A673 (cell line): ENCODE measurements around the gene ACKR2. TPM values are rescaled to one million over a fixed set of nuclear protein-coding genes. Genes with fewer than 3 reads are reported as not detected.

ENCODE experiments used
- BruUV-seq: library from RNA; stranded (reverse); fragments of 400-500 nt; replicated peaks from 2 replicates; lab custom pipeline; 2021; lab: Mats Ljungman, UMichigan
- CTCF ChIA-PET: fragments of 300-600 bp; sonication (Branson Sonifier 250); formaldehyde crosslinking; loops from one replicate; lab custom pipeline; 2022; ENCODE audit warnings: antibody characterized with exemption; lab: Charles Lee
- POLR2A ChIA-PET: fragments of 300-600 bp; sonication (Branson Sonifier 250); formaldehyde crosslinking; loops from one replicate; lab custom pipeline; 2022; ENCODE audit warnings: antibody characterized with exemption; ENCODE audit not compliant: low non-redundant PET; lab: Charles Lee
- DNase-seq: peaks from one replicate; pipeline ENCODE4 v3.0.0-alpha.2; 2015; ENCODE audit warnings: low spot score
- H3K27ac ChIP-seq: fragments of 200-600 bp; sonication (generic); 2 replicates; pipeline ENCODE4 v1.5.1; 2016; ENCODE audit warnings: mixed run types, low read depth, mild to moderate bottlenecking, mixed read lengths, antibody characterized with exemption, low read length; ENCODE audit not compliant: poor library complexity, severe bottlenecking
- H3K27me3 ChIP-seq: fragments of 200-600 bp; sonication (generic); replicated peaks from 2 replicates; pipeline ENCODE4 v1.6.1; 2017; ENCODE audit warnings: mixed run types, low read depth, mild to moderate bottlenecking, mixed read lengths, antibody characterized with exemption, low read length; ENCODE audit not compliant: insufficient read depth, poor library complexity
- H3K36me3 ChIP-seq: fragments of 200-600 bp; sonication (generic); 2 replicates; pipeline ENCODE4 v1.6.1; 2016; ENCODE audit warnings: mixed run types, mild to moderate bottlenecking, mixed read lengths, antibody characterized with exemption, low read length; ENCODE audit not compliant: insufficient read depth, poor library complexity, severe bottlenecking
- H3K4me1 ChIP-seq: fragments of 200-600 bp; sonication (generic); 2 replicates; pipeline ENCODE4 v1.6.1; 2017; ENCODE audit warnings: mixed run types, mild to moderate bottlenecking, mixed read lengths, antibody characterized with exemption, low read length; ENCODE audit not compliant: insufficient read depth, poor library complexity, severe bottlenecking
- H3K4me3 ChIP-seq: fragments of 200-600 bp; sonication (generic); 2 replicates; pipeline ENCODE4 v1.5.1; 2016; ENCODE audit warnings: low read depth, mixed run types, mild to moderate bottlenecking, mixed read lengths, low read length; ENCODE audit not compliant: poor library complexity, severe bottlenecking
- H3K9me3 ChIP-seq: fragments of 200-600 bp; sonication (generic); 2 replicates; pipeline ENCODE4 v1.6.1; 2016; ENCODE audit warnings: mixed run types, low read depth, mild to moderate bottlenecking, mixed read lengths, antibody characterized with exemption, low read length; ENCODE audit not compliant: poor library complexity, severe bottlenecking
- EZH2 ChIP-seq: fragments of 200-600 bp; sonication (generic); IDR thresholded peaks from 2 replicates; pipeline ENCODE4 v1.6.1; 2017; ENCODE audit warnings: borderline replicate concordance, low read depth, mild to moderate bottlenecking, mixed read lengths, antibody characterized with exemption, low read length; ENCODE audit not compliant: poor library complexity, severe bottlenecking
- intact Hi-C: fragments of 100-400 bp; cut with micrococcal nuclease; formaldehyde crosslinking; loops from one replicate; pipeline ENCODE4 v1.10.0; 2022; ENCODE audit not compliant: unreplicated experiment
- total RNA-seq: library from RNA; stranded (reverse); gene quantifications from 2 replicates; pipeline ENCODE4 v1.2.3, GENCODE V29; 2021
- TF ChIP-seq, protein P1 (sequence below): fragments of 300-800, 200-600 bp; sonication (generic); conservative IDR thresholded peaks from 2 replicates; pipeline ENCODE4 v1.5.1; 2017; ENCODE audit warnings: low read depth, mild to moderate bottlenecking, antibody characterized with exemption, low read length, moderate library complexity, mixed read lengths

ACKR2 gene
- total RNA-seq, 1 experiment from 2014 or later = not detected

DNA sequence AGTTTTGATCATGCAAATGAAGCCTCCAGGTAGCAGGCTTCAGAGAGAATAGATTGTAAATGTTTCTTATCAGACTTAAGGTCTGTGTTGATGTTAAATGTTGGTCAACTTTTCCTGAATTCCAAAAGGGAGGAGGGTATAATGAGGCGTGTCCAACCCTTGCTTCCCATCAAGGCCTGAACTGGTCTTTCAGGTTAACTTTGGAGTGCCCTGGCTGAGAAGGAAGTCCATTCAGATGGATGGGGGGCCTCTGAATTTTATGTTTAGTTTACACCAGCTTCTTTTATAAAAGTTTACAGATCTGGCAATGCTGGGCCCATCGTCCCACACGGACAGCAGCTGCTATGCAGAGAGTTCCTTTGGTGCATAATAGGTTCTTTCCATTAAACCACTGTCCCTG lies 45.1 kb upstream of the ACKR2 start:
- Histone ChIP-seq H3K27ac (no peak overlapping the region), H3K4me1 (no peaks in the 10 kb centered on the region), H3K4me3 (no peak overlapping the region), H3K27me3 (no peaks in the 10 kb centered on the region), H3K36me3 (no peaks in the 10 kb centered on the region), H3K9me3 (no peaks in the 10 kb centered on the region)
- TF ChIP-seq EZH2 = no peak
- TF ChIP-seq, protein P1, sequence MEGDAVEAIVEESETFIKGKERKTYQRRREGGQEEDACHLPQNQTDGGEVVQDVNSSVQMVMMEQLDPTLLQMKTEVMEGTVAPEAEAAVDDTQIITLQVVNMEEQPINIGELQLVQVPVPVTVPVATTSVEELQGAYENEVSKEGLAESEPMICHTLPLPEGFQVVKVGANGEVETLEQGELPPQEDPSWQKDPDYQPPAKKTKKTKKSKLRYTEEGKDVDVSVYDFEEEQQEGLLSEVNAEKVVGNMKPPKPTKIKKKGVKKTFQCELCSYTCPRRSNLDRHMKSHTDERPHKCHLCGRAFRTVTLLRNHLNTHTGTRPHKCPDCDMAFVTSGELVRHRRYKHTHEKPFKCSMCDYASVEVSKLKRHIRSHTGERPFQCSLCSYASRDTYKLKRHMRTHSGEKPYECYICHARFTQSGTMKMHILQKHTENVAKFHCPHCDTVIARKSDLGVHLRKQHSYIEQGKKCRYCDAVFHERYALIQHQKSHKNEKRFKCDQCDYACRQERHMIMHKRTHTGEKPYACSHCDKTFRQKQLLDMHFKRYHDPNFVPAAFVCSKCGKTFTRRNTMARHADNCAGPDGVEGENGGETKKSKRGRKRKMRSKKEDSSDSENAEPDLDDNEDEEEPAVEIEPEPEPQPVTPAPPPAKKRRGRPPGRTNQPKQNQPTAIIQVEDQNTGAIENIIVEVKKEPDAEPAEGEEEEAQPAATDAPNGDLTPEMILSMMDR = no peak
- POLR2A ChIA-PET = no interaction called here
- CTCF ChIA-PET = no interaction called here
- intact Hi-C loops = no loop called here
- no peak for DNase-seq
- BruUV-seq = no TSS peak

DNA sequence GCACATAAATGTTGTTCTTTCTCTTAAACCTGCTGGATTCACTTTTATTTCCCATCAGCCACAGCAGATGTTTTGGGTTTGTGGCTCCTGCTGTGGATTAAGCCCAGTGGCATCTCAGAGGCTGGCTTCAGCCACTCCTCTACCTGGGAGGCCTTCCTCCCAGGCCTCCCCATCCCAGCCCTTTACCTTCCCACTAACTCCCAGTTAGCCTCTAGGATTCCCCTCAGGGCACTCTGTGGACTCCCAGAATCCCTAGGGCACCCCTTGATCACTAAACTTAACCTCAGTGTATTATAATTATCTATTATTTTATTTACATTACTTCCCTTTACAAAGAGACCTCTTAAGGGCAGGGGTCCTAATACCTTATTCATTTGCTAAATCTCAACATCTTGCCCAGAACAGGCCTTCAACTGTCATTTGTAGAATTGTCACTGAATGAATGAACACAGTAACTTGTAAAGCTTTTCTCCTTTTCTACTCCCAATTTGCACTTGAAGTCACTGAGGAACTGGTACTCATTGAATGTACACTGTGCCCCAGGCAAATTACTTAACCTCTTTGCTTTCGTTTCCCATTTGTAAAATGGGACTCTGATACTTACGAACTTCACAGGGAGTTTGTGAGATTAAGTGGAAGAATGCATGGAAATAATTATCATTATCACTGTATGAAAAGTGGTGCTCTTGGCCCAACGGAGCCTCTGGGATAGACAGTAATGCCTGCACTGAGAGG lies 44.5 kb upstream of the ACKR2 start:
- POLR2A ChIA-PET = no interaction called here
- no peak overlapping the region for H3K27ac ChIP-seq

DNA sequence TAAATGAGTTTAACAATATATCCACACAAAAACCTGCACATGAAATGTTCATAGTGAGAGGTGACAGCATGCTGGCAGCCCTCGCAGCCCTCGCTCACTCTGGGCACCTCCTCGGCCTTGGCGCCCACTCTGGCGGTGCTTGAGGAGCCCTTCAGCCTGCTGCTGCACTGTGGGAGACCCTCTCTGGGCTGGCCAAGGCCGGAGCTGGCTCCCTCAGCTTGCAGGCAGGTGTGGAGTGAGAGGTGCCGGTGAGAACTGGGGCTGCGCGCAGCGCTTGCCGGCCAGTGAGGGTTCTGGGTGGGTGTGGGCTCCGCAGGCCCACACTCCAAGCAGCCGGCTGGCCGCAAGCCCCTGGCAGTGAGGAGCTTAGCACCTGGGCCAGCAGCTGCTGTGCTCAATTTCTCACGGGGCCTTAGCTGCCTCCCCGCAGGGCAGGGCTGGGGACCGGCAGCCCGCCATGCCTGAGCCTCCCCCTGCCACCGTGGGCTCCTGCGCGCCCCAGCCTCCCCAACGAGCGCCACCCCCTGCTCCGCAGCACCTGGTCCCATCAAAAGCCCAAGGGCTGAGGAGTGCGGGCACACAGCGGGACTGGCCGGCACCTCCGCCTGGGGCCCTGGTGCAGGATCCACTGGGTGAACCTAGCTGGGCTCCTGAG lies 39.6 kb upstream of the ACKR2 start:
- no peaks in the 10 kb centered on the region for H3K36me3 ChIP-seq
- no peak overlapping the region for H3K4me3 ChIP-seq
- no peak for TF ChIP-seq EZH2
- TF ChIP-seq, protein P1 = no peak
- intact Hi-C loops = no loop called here
- DNase-seq = no peak
- no peaks in the 10 kb centered on the region for H3K4me1 ChIP-seq
- BruUV-seq = no TSS peak
- POLR2A ChIA-PET = no interaction called here
- no peaks in the 10 kb centered on the region for H3K9me3 ChIP-seq
- no peaks in the 10 kb centered on the region for H3K27me3 ChIP-seq
- CTCF ChIA-PET = no interaction called here
- no peak overlapping the region for H3K27ac ChIP-seq

More for the DNA sequence above, 44.5 kb upstream of the ACKR2 start:
- intact Hi-C loops = no loop called here
- Histone ChIP-seq H3K4me3 (no peak overlapping the region), H3K27me3 (no peaks in the 10 kb centered on the region), H3K9me3 (no peaks in the 10 kb centered on the region), H3K36me3 (no peaks in the 10 kb centered on the region), H3K4me1 (no peaks in the 10 kb centered on the region)
- CTCF ChIA-PET = no interaction called here
- no TSS peak for BruUV-seq
- DNase-seq = no peak
- TF ChIP-seq EZH2 = no peak
- TF ChIP-seq, protein P1 = no peak
